GM19023 (cell line): ENCODE results near the gene ECM2.

Source experiments
- ATAC-seq: cut with Tn5 transposase; IDR thresholded peaks from one replicate; pipeline ENCODE4 v1.9.1; 2021; ENCODE audit warnings: mild to moderate bottlenecking, moderate library complexity; ENCODE audit not compliant: unreplicated experiment

ECM2 gene

DNA sequence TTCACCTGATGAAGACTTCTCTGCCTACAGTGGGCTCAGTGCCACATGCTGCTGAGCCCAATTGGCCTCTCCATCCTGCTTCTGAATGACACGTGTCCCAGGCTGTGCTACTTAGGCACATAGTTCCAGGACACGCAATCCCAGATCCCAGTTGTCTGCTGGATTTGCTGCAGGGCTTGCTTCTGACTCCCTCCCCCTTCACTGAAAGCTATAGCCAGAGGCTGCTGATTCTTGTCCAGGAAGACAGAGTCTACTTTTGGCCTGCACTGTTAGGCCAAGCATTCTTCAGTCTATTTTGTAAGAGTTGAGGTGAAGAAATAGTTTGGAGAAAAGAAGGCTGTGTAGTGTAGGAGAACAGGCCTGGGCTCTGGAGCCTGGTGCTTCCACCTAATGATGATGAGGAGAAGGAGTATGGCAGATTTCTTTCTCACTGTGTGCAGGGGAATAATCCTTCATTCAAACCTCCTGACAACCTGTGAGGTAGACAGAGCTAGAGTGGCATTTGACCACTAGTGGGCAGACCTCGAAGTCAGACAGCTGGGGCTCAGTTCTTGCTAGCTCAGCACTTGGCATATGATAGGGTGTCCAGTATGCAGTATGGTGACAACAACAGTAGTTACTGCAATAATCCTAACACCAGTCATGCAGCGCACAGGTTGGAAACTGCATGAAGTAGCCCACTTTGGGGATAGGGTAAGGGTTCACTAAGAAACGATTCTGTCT, 34.0 kb downstream of the ECM2 start:
- no peak for ATAC-seq

- ATAC-seq = no peak
Measured at GRCh38 chr9:92500725-92501124, 35.1 kb downstream of the ECM2 start.

DNA sequence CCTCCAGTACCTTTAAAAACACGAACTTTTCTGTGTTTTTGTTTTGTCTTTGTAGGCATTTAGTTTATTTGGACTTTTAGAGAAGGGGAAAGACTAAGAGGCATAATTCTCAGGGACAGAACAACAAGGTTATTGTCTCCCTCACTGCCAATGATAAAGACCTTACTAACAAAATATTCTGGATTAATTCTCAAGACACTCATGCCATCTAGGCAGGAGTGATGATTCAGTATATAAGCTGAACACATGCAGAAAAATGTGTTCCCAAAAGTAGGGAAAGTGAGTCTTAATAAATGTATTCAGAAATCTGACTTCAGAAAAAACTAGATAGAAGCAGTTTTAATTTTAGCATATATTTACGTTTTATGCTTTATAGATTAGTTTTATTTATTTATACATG, 36.1 kb downstream of the ECM2 start:
- no peak for ATAC-seq

DNA sequence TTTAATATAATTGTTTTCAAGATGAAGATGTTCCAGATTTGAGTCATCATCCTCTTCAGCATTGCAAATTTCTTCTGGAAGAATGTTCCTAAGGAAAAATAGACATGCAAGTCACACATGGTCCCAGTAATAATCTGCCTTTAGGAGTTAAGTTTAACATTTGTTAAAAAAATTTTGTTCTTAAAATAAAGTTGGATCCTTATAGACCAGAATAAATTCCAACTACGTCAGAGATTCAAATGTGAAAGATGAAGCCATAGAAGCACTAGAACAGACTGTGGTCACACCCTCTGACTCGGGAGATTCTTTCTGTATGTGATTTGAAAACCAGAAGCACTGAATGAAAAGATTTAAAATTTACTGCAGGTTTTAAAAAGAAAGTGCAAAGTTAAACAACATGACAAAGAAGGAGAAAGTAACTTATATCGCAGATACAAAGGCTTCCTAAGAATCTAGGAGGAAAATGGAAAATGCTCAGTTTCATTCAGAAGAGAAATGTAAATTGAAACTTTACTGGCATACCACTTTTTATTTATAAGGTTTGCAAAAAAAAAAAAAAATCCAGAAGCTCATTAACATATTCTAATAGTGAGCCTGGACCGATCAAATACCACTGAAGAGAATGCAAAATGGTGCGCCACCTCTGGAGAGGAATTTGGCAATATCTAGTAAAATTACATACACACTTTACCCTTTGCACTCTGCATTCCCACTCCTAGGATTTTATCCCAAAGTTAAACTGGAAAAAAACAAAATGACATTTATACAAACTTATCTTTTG, 39.2 kb downstream of the ECM2 start:
- no peak for ATAC-seq

GRCh38 chr9:92494856-92495255, 40.9 kb downstream of the ECM2 start:
- ATAC-seq = no peak

- ATAC-seq = no peak
Measured at GRCh38 chr9:92493749-92494387, 41.9 kb downstream of the ECM2 start.

DNA sequence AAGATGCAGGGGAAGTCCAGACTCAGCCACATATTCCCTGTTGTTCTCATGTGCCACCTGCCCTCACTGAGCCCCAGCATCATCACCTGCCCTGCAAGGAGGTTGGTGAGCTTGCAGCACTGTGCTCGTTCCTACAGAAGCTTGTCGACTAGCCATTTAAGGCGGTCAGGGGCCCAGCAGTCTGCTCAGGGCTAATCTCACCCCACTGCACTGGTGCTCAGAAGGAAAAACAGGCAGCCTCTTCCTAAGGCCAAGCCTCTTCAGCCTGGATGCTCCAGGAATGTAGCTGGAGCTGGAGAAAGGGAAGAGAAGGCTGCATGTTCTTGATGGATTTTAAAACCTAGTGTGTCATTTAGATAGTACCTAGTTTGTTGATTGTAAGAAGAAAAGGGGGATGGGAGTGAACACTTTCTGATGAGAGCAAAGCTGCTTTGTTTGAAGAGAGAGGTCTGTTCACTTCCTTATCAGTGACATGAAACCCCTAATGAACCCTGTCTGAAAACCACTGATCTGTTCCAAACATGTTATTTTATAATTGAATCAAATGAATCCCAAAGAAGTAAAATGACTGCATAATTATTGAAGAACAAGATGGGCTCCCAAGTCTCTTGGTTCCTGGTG, 42.9 kb downstream of the ECM2 start:
- no peak for ATAC-seq

- ATAC-seq = no peak
Measured at GRCh38 chr9:92488681-92489550, 46.9 kb downstream of the ECM2 start.

DNA sequence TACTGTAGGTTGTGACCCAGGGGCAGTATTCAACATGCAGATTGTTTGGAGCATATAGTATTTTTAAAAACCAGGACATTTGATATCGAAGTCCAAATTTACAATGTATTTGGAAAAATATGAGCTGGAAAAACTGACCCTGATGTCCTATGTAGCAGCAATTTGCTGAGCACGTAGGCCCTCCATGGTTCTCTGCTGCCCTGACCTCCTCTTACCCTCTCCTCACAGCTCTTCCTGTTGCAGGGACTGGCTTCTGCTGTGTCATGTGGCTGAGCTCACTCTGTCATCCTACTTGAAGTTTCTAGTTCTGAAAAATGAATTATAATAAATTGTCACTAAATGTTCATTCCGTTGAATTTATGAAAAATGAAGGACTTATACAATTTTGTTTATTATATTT, 49.4 kb downstream of the ECM2 start:
- ATAC-seq = no peak

DNA sequence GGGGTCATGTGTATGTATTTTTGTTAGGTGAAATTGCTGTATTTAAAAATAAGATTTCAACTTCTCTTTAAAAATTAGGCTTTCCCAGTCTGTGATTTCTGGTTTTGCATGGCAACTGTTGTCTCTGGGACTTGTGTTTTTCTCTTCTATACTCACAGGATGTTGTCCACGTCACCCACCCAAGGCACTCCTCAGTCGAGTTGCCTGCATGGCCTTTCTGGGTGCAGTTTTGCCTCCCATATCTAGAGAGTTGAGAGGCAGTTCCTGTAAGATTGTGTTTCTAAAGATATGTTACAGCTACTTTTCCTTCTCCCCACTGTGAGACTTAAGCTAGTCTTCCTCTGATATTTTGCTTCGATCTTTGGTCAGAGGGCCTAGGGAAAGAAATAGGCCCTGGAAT, 51.2 kb downstream of the ECM2 start:
- ATAC-seq = no peak

GRCh38 chr9:92483627-92484545, 51.9 kb downstream of the ECM2 start:
- ATAC-seq = no peak

GRCh38 chr9:92482805-92483204, 53.0 kb downstream of the ECM2 start:
- ATAC-seq = no peak

GRCh38 chr9:92482329-92482728, 53.5 kb downstream of the ECM2 start, which contains the start of gene ASPN:
ASPN (minus strand) TSS chr9:92482506.
- ATAC-seq = no peak

- no peak for ATAC-seq
Measured at GRCh38 chr9:92480986-92481633, 54.7 kb downstream of the ECM2 start.

GRCh38 chr9:92480291-92480771, 55.5 kb downstream of the ECM2 start:
- ATAC-seq = no peak

GRCh38 chr9:92479346-92479745, 56.4 kb downstream of the ECM2 start:
- ATAC-seq = no peak

GRCh38 chr9:92478783-92479182, 57.0 kb downstream of the ECM2 start:
- no peak for ATAC-seq

DNA sequence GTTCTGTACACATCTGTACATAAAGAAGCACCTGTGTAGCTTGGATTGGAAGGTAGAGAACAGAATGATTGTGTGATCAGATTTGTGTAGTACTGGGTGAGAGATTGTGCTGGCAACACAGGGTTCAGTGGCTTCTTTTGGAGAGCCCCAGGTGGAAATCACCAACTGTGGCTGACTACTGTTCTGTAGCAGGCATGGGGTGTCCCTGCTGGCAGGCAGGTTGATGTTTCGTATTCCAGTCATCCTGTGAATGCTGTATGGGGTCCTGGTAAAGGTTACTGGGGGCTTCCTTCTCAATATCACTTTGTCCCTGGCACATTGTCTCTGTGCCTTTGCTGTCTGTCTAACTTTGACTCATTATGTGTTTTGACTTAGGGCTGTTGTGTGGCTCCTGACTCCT, 58.8 kb downstream of the ECM2 start:
- no peak for ATAC-seq

DNA sequence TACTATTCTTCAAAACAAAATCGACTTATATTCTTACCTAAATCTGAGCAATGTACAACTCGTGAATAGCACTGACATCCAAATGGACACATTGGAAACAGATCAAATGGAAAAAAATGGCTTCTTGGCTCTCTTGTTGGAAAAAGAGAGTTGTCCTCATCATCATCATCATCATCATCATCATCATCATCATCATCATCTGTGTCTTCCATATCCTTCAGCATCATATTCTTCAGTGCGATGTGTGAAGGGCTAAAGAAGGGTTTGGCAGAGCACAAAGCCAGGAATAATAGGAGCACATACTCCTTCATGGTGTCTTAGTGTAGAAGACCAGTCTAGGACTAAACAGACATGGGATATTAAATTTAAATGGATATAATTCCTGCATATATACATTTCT, 61.2 kb downstream of the ECM2 start:
- no peak for ATAC-seq
